Duodenal mucosa (tissue), 2 donors: ENCODE measurements around the gene DENND11.
A peak's percentile ranks its signal among the peaks of the same experiment; 100 is the strongest.

Source experiments
- H3K27ac ChIP-seq: one replicate; pipeline ENCODE4 v1.7.0; 2013; ENCODE audit warnings: low read depth, low read length
- H3K27me3 ChIP-seq, 2 donors: one replicate each; pipeline ENCODE4 v1.7.0; 2013; ENCODE audit warnings: low read length in 2 of 2, control low read depth in 1 of 2; ENCODE audit not compliant: insufficient read depth in 2 of 2, control insufficient read depth in 1 of 2
- H3K36me3 ChIP-seq, 2 donors: one replicate each; pipeline ENCODE4 v1.7.0; 2013; ENCODE audit warnings: low read length in 2 of 2, control low read depth in 1 of 2; ENCODE audit not compliant: insufficient read depth in 2 of 2, control insufficient read depth in 1 of 2
- H3K4me1 ChIP-seq, 2 donors: one replicate each; pipeline ENCODE4 v1.7.0; 2013; ENCODE audit warnings: low read length in 2 of 2, control low read depth in 1 of 2; ENCODE audit not compliant: insufficient read depth in 2 of 2, control insufficient read depth in 1 of 2
- H3K4me3 ChIP-seq, 2 donors: one replicate each; pipeline ENCODE4 v1.7.0; 2013; ENCODE audit warnings: low read length in 2 of 2, low read depth in 1 of 2
- H3K9ac ChIP-seq, 2 donors: one replicate each; pipeline ENCODE4 v1.7.0; 2013; ENCODE audit warnings: low read length in 2 of 2, low read depth in 1 of 2
- H3K9me3 ChIP-seq, 2 donors: one replicate each; pipeline ENCODE4 v1.7.0; 2013; ENCODE audit warnings: low read length in 2 of 2, control low read depth in 1 of 2; ENCODE audit not compliant: control insufficient read depth in 1 of 2

The DENND11 gene

DNA sequence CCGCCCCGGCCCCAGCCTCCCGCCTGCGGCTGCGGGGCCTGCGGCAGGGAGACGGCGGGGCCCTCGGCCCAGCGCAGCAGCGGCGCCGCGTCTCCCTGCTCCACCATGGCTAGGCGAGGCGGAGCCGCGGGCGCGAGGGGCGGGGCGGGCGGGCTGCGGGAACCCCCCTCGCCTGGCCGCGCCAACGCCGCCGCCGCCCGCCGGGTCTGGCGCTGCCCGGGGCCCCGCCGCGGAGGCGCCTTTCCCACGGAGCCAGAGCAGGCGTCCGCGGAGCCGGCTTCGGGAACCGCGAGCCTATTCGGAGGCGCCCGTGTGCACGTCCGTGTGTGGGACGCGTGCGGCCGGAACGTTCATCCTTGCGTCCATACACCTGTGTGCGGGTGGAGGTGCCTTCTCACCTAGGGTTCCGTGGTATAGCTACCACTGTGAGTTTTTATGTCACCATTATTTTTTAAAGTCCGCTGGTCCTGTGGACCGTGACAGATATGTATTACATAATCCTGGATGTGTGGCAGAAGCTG, at the start of gene DENND11:
Gene DENND11, minus strand, starts transcription at position 120 of the 521 bp plus-strand sequence. Its CDS starts 13 bp downstream, at position 107.
- no peaks in the 10 kb centered on the region for H3K9me3 ChIP-seq
- peaks cover 24 to 30% of the 10 kb centered on the region in 2 donors for H3K4me1 ChIP-seq
- peak within 1 kb of the TSS; percentile 69 to 74 for H3K4me3 ChIP-seq
- no peaks in the 10 kb centered on the region for H3K36me3 ChIP-seq
- H3K27me3 ChIP-seq = no peaks in the 10 kb centered on the region
- peak within 1 kb of the TSS; percentile 30 to 71 for H3K9ac ChIP-seq
- H3K27ac ChIP-seq = no peak within 1 kb of the TSS

DNA sequence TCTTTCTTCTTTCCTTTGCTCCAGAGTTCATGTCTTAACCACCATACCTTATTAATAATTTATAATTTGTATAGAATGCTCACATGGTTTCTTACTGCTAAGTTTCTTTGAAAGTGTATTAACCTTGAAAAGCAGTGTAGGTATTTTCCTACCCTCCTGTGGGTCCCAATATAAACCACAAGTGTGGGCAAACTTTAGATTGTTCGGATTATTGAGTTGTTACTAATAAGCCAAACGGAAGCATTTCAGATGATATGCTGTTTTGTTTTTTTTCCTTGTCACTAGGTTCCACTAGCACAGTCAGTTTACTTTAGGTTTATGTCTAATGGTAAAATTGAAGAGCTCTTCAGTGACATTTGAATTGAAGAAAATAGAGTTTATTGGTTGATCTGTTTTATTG, 46.4 kb upstream of the DENND11 start:
- H3K4me3 ChIP-seq = no peak overlapping the region
- no peaks in the 10 kb centered on the region for H3K27me3 ChIP-seq
- H3K9ac ChIP-seq = no peak overlapping the region
- H3K27ac ChIP-seq = no peak overlapping the region
- no peaks in the 10 kb centered on the region for H3K4me1 ChIP-seq
- H3K36me3 ChIP-seq = peaks cover 54 to 83% of the 10 kb centered on the region in 2 donors
- H3K9me3 ChIP-seq = peaks cover 25 to 29% of the 10 kb centered on the region in 2 donors

DNA sequence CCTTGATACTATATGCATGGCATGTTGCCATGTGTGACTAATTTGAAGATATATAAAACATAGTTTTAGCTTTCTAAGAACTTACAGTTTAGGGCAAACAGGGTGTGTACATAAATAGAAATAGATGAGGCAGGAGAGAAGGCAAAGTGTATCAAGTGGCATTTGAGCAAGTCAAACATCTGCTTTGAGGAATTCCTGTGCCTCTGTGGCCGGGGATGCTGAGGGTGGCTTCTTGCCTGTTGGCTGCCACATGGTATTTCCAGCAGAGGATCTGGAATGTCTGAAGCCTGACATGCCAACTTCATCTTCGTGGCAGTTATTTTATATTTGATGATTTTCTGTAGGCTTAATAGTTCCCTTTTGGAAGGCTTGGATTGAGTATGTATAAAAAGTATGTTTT, 42.2 kb upstream of the DENND11 start:
- H3K27ac ChIP-seq = no peak overlapping the region
- no peak overlapping the region for H3K4me3 ChIP-seq
- no peaks in the 10 kb centered on the region for H3K9me3 ChIP-seq
- peaks cover 37 to 70% of the 10 kb centered on the region in 2 donors for H3K36me3 ChIP-seq
- H3K9ac ChIP-seq = no peak overlapping the region
- H3K27me3 ChIP-seq = no peaks in the 10 kb centered on the region
- H3K4me1 ChIP-seq = peaks cover 10% of the 10 kb centered on the region in 2 donors

DNA sequence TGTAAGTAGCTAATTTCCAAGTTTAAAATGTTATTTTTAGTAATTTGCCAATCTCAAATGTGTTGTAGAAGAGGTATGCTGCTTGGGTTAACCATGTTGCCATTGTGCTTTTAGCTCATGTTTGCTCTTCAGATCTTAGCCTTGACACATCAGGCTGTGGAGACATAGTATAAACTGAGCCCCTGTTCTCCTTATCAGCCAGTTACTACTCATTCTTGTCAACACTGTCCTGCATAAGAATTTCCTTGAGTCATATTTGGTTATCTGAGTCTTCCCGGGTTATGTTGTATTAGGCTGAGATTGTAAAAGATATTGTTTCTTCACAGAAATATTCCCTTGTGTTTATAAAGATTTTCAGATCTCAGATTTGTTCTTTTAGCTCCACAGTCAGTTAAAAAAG, 40.3 kb upstream of the DENND11 start:
- H3K27me3 ChIP-seq = no peaks in the 10 kb centered on the region
- peaks cover 16 to 18% of the 10 kb centered on the region in 2 donors for H3K4me1 ChIP-seq
- no peaks in the 10 kb centered on the region for H3K9me3 ChIP-seq
- no peak overlapping the region for H3K4me3 ChIP-seq
- H3K9ac ChIP-seq = no peak overlapping the region
- no peak overlapping the region for H3K27ac ChIP-seq
- H3K36me3 ChIP-seq = peaks cover 29 to 61% of the 10 kb centered on the region in 2 donors

DNA sequence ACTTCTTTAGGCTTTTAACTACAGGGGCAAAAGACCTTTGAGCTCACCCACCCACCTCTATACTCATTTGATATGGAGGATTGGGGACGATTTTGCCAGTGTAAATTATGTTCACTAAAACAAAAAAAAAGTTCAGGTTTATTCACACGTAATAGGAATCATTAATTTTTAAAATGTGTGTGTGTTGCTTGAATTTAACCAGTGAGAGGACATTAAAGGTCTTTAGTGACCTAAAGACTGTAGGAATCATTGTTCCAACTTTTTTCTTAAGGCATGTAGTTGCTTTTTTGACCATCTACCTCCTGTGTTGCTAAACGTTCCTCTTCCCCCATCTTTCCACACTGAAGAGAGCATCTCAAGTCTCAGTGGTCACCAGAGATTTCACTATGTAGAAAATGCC, 37.3 kb upstream of the DENND11 start:
- H3K36me3 ChIP-seq = peaks cover 23 to 38% of the 10 kb centered on the region in 2 donors
- no peak overlapping the region for H3K27ac ChIP-seq
- H3K9me3 ChIP-seq = no peaks in the 10 kb centered on the region
- H3K4me3 ChIP-seq = peak overlapping the region; percentile 86 to 99
- H3K27me3 ChIP-seq = no peaks in the 10 kb centered on the region
- peaks cover 19 to 21% of the 10 kb centered on the region in 2 donors for H3K4me1 ChIP-seq
- peak overlapping the region; percentile 55 to 98 for H3K9ac ChIP-seq

GRCh38 chr7:141738592-141739013, 36.6 kb upstream of the DENND11 start:
- H3K9me3 ChIP-seq = no peaks in the 10 kb centered on the region
- H3K27ac ChIP-seq = peak overlapping the region; percentile 20
- H3K27me3 ChIP-seq = no peaks in the 10 kb centered on the region
- H3K9ac ChIP-seq = peak overlapping the region; percentile 55 to 98
- peak overlapping the region; percentile 86 to 99 for H3K4me3 ChIP-seq
- H3K36me3 ChIP-seq = peaks cover 16 to 32% of the 10 kb centered on the region in 2 donors
- peaks cover 19 to 21% of the 10 kb centered on the region in 2 donors for H3K4me1 ChIP-seq

DNA sequence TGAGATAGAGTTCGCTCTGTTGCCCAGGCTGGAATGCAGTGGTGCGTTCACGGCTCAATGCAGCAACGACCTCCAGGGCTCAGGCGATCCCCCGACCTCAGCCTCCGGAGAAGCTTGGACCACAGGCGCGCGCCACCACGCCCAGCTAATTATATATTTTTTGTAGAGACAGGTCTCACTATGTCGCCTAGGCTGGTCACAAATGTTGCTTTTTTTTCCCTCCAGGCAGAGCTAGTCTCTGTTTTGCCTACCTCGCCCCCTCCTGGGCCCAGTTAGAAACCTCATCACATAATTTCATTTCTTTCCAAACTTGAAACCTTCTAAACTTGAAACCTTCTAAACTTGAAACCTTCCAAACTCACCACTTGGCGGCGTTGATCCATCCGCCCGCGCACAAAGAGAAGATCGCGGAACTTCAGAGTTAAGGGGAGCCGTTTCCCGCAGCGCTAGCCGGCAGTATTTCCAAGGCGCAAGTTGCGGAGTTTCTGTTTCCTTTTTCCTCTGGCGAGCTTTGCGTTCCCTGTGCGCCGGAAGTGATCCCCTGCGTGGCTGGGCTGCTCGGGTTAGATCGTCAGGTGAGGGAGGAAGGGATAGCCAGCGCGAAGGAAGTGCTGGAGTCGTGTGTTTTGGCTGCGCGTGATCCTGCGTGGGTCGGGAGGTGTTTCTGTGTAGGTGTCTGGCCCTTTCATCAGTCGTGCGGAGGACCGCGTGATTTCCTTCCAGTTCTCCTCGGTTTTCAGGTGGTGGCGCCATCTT, 36.0 kb upstream of the DENND11 start, which contains the start of gene SSBP1:
Gene SSBP1, plus strand, starts transcription at position 523 of the 756 bp plus-strand sequence. CDS start 809 bp downstream, outside the sequence.
- H3K4me1 ChIP-seq = peaks cover 19 to 21% of the 10 kb centered on the region in 2 donors
- no peaks in the 10 kb centered on the region for H3K27me3 ChIP-seq
- peak within 1 kb of the TSS; percentile 55 to 98 for H3K9ac ChIP-seq
- H3K9me3 ChIP-seq = no peaks in the 10 kb centered on the region
- peak within 1 kb of the TSS; percentile 24 for H3K27ac ChIP-seq
- H3K4me3 ChIP-seq = peak within 1 kb of the TSS; percentile 86 to 99
- peaks cover 12 to 26% of the 10 kb centered on the region in 2 donors for H3K36me3 ChIP-seq

DNA sequence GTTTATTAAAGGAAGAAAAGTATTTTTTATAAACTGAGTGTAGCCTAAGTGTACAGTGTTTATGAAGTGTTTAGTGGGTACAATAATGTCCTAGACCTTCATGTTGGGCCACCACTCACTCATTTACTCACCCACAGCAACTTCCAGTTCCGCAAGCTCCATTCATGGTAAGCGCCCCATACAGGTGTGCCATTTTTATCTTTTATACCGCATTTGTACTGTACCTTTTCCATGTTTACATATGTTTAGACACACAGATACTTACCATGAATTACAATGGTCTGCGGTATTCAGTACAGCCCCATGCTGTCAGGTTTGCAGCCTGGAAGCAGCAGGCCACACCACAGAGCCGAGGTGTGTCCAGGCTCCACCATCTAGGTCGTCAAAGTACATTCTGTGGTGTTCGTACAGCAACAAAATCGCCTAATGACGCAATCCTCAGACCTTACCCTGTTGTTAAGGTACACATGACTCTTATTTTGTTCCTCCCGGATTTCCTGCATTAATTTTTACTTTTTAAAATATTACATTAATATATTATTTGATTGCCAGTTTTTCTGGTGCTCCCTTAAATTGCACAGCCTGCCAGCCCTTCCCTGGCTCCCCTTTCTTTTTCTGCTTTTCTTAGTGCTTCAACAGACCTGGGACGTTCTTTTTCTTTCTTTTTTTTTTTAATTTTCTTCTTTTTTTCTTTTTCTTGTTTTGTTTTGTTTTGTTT, 35.3 kb upstream of the DENND11 start:
- H3K4me1 ChIP-seq = peaks cover 19 to 21% of the 10 kb centered on the region in 2 donors
- peak overlapping the region; percentile 24 for H3K27ac ChIP-seq
- no peaks in the 10 kb centered on the region for H3K9me3 ChIP-seq
- H3K36me3 ChIP-seq = peaks cover 8 to 22% of the 10 kb centered on the region in 2 donors
- peak overlapping the region; percentile 86 to 99 for H3K4me3 ChIP-seq
- H3K27me3 ChIP-seq = no peaks in the 10 kb centered on the region
- peak overlapping the region; percentile 55 to 98 for H3K9ac ChIP-seq

- H3K9me3 ChIP-seq = no peaks in the 10 kb centered on the region
- no peak overlapping the region for H3K4me3 ChIP-seq
- no peak overlapping the region for H3K27ac ChIP-seq
- H3K4me1 ChIP-seq = no peaks in the 10 kb centered on the region
- no peaks in the 10 kb centered on the region for H3K27me3 ChIP-seq
- no peak overlapping the region for H3K9ac ChIP-seq
- no peaks in the 10 kb centered on the region for H3K36me3 ChIP-seq
Observed at GRCh38 chr7:141731476-141732149, 29.6 kb upstream of the DENND11 start.
